Measurements from ENCODE around the gene SCAMP2.

The SCAMP2 gene

DNA sequence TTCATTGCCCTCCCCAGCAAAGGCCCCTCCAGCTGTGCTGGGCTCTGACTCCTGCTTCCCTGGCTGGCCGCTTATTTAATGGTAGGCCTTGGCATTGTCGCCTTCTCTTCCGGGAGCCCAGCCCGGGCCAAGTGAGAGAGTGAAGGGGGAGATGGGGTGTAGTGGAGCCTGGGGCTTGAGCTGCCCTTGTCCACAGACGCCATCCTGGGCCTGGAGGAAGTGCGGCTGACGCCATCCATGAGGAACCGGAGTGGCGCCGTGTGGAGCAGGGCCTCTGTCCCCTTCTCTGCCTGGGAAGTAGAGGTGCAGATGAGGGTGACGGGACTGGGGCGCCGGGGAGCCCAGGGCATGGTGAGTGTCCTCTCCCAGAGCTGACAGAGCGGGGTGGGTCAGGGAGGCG, 57.2 kb downstream of the SCAMP2 start:
- no peak for DNase-seq (ENCODE audit: low read depth)

- no peak for DNase-seq (ENCODE audit: low read depth)
Observed at GRCh38 chr15:74815121-74815934, 57.8 kb downstream of the SCAMP2 start.

- no peak for DNase-seq (ENCODE audit: low read depth)
Observed at GRCh38 chr15:74812533-74812932, 60.6 kb downstream of the SCAMP2 start, which contains the start of gene LMAN1L. LMAN1L (plus strand) TSS chr15:74812835; CDS start chr15:74812855, 20 bp downstream.

DNA sequence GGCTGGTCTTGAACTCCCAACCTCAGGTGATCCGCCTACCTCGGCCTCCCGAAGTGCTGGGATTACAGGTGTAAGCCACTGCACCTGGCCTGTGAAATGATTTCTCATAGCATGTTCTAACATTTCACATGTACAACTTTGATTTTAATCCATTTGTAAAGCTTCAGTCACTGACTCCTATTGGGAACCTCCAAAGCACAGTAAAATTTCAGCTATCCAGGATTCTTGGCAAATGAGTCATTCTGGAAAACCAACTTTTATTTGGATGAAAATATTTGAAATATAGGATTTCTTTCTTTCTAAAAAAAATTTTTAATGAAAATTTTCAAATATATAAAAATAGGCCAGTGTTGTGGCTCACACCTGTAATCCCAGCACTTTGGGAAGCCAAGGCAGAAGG, 63.2 kb downstream of the SCAMP2 start:
- no peak for DNase-seq (ENCODE audit: low read depth)

- no peak for DNase-seq (ENCODE audit: low read depth)
Observed at GRCh38 chr15:74809242-74809641, 63.9 kb downstream of the SCAMP2 start.

DNA sequence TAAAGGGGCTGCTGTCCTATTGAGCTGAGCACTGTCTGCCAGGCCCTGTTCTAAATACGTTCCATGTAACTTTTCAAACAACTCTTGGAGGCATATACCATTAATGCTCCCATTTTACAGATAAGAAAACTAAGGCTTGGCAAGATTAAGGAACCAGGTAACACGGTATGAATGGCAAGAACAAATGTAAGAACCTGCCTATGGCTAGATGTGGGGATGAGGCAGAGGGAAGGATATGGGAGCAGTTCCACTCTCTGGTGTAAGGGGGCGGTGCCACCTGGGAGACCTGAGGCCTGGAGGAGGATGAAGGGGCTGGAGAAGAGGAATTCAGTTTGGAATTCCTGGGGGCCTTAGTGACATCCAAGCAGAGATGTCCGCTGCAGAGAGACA, 64.3 kb downstream of the SCAMP2 start:
- DNase-seq (ENCODE audit: low read depth) = no peak

DNA sequence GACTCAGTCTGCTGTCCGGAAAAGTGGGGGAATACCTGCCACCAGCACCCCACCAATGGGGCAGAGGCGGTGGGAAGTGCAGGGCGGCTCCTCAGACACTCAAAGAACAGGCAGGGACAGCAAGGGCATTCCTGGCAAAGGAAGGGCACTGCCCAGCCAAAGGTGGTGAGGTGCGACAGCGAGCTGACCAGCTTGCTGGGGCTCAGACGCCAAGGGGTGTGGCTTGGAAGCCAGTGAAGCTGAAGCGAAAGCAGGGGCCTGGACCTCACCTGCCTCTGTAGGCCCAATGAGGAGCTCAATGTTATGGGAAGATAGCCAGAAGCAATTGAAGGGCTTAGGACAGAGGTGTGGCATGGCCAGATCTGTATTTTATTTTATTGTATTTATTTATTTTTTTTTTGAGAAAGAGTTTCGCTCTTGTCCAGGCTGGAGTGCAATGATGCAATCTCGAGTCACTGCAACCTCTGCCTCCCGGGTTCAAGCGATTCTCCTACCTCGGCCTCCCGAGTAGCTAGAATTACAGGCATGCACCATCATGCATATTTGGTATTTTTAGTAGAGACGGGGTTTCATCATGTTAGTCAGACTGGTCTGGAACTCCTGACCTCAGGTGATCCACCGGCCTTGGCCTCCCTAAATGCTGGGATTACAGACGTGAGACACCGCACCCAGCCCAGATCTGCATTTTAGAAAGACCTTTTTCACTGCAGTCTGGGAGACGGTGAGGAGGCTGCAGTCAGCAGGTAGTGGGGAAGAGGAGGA, 64.9 kb downstream of the SCAMP2 start:
- DNase-seq (ENCODE audit: low read depth) = no peak

GRCh38 chr15:74807282-74807681, 65.9 kb downstream of the SCAMP2 start:
- no peak for DNase-seq (ENCODE audit: low read depth)

DNA sequence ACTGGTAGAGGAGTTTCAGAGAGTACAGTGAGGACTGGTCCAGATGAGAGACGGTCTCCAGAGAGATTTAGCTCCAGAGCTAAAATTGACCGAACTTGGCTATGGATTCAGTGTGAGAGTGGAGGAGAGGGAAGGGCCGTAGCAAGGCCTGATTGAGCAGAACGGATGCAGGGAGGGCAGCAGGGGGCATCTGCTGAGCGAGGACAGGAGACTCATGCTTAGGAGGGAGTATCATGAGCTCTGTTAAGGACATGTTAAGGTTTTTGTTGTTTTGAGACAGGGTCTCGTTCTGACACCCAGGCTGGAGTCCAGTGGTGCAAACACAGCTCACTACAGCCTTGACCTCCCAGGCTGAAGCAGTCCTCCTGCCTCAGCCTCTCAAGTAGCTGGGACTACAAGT, 68.2 kb downstream of the SCAMP2 start:
- no peak for DNase-seq (ENCODE audit: low read depth)

- DNase-seq (ENCODE audit: low read depth) = no peak
Observed at GRCh38 chr15:74802862-74803447, 70.2 kb downstream of the SCAMP2 start.

- DNase-seq (ENCODE audit: low read depth) = no peak
Observed at GRCh38 chr15:74802290-74802689, 70.9 kb downstream of the SCAMP2 start.

GRCh38 chr15:74801311-74801997, 71.7 kb downstream of the SCAMP2 start:
- DNase-seq (ENCODE audit: low read depth) = no peak

DNA sequence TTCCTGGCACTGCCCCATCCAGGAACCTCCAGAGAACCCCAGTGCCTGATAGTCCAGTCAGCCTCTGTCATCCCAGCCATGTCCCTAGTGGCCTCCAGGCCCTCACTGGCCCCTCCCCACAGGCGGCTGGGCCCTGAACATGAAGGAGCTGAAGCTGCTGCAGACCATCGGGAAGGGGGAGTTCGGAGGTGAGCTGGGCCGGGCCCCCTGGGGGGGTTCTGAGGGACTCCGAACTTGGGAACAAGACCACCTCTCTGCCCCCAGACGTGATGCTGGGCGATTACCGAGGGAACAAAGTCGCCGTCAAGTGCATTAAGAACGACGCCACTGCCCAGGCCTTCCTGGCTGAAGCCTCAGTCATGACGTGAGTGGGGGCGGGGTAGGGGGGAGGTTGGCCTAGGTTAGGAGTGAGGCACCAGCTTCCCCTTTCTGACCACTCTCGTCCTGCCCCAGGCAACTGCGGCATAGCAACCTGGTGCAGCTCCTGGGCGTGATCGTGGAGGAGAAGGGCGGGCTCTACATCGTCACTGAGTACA, 72.5 kb downstream of the SCAMP2 start:
- no peak for DNase-seq (ENCODE audit: low read depth)

DNA sequence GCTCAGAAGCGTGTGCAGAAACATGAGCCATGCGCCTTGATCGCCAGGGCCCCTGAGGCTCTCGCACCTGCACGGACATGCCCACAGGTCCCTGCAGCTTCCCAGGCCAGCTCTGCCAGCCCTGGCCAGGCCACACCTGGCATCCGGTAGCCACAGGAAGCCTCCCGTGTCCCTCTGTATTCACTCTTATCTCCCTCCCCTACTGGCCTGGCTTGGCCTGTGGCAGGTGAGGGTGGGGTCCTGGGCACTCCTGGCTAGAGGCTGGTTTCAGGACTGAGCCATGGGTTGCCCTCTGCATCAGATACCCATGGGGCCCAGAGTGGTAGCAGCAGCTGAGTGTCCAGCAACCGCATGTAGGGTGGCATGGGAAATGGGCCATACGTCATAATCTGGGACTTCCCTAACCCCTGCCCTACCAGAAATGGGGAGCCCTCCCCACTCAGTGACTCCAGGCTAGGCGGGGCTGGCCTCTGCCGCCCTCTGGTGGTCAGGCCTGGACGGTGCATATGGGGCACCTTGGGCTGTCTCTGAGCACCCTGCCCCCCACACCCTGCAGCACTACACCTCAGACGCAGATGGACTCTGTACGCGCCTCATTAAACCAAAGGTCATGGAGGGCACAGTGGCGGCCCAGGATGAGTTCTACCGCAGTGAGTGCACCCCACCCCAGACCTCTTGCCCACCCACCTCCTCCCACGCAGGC, 73.2 kb downstream of the SCAMP2 start:
- peak; percentile 77 for DNase-seq (ENCODE audit: low read depth)

- no peak for DNase-seq (ENCODE audit: low read depth)
Observed at GRCh38 chr15:74799255-74799855, 73.8 kb downstream of the SCAMP2 start.

DNA sequence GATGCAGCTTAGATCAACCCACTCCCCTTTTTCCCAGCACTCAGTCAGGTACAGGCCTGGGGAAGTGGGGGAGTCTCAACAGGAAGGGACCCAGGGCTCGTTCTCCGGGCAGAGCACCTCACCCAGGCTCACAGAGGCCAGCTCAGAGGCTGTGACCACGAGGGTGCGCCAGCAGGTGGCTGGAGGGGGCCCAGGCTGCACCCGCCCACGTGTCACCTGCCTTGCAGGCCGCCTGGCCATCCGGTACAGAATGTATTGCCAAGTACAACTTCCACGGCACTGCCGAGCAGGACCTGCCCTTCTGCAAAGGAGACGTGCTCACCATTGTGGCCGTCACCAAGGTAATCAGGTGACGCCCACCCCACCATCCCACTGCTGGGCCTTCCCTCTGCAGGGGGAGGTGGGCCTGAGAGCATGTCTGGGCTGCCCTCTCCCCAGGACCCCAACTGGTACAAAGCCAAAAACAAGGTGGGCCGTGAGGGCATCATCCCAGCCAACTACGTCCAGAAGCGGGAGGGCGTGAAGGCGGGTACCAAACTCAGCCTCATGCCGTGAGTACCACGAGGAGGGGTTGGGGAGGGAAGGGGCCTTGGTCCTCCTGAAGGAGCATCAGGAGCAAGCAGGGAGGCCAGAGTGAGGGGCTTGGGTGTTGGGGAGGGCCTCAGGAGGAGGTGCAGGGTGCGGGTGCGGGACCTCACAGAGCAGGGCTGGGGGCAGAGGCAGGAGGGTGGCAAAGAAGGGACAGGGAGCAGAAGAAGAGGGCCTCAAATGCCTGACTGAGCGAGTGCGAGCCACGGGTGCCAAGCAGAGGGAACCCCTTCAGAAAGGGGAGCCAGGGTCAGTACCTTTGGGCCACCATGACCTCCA, 74.5 kb downstream of the SCAMP2 start:
- DNase-seq (ENCODE audit: low read depth) = no peak

GRCh38 chr15:74795966-74796625, 77.1 kb downstream of the SCAMP2 start:
- no peak for DNase-seq (ENCODE audit: low read depth)

- no peak for DNase-seq (ENCODE audit: low read depth)
Observed at GRCh38 chr15:74794970-74795349, 78.2 kb downstream of the SCAMP2 start.

GRCh38 chr15:74794248-74794969, 78.8 kb downstream of the SCAMP2 start:
- DNase-seq (ENCODE audit: low read depth) = no peak

Data from stimulated activated CD8-positive, alpha-beta memory T cell treated with anti-CD3 and anti-CD28 coated beads, Interleukin-4, amount 100 ng/mL, for 24 hours (primary cell).